A673 (cell line): Measurements from ENCODE around the gene PAPOLG. TPM values are rescaled to one million over a fixed set of nuclear protein-coding genes. Genes with fewer than 3 reads are reported as not detected.
"Not testable (repeated sequence)": the region's sequence is repeated elsewhere in the genome, so short reads cannot be mapped to it uniquely, and the experiment has no call there.

Experiments
- BruUV-seq: library from RNA; stranded (reverse); fragments of 400-500 nt; replicated peaks from 2 replicates; lab custom pipeline; 2021; lab: Mats Ljungman, UMichigan
- CTCF ChIA-PET: fragments of 300-600 bp; sonication (Branson Sonifier 250); formaldehyde crosslinking; loops from one replicate; lab custom pipeline; 2022; ENCODE audit warnings: antibody characterized with exemption; lab: Charles Lee
- POLR2A ChIA-PET: fragments of 300-600 bp; sonication (Branson Sonifier 250); formaldehyde crosslinking; loops from one replicate; lab custom pipeline; 2022; ENCODE audit warnings: antibody characterized with exemption; ENCODE audit not compliant: low non-redundant PET; lab: Charles Lee
- DNase-seq: peaks from one replicate; pipeline ENCODE4 v3.0.0-alpha.2; 2015; ENCODE audit warnings: low spot score
- H3K27ac ChIP-seq: fragments of 200-600 bp; sonication (generic); 2 replicates; pipeline ENCODE4 v1.5.1; 2016; ENCODE audit warnings: mixed run types, low read depth, mild to moderate bottlenecking, mixed read lengths, antibody characterized with exemption, low read length; ENCODE audit not compliant: poor library complexity, severe bottlenecking
- H3K27me3 ChIP-seq: fragments of 200-600 bp; sonication (generic); replicated peaks from 2 replicates; pipeline ENCODE4 v1.6.1; 2017; ENCODE audit warnings: mixed run types, low read depth, mild to moderate bottlenecking, mixed read lengths, antibody characterized with exemption, low read length; ENCODE audit not compliant: insufficient read depth, poor library complexity
- H3K36me3 ChIP-seq: fragments of 200-600 bp; sonication (generic); 2 replicates; pipeline ENCODE4 v1.6.1; 2016; ENCODE audit warnings: mixed run types, mild to moderate bottlenecking, mixed read lengths, antibody characterized with exemption, low read length; ENCODE audit not compliant: insufficient read depth, poor library complexity, severe bottlenecking
- H3K4me1 ChIP-seq: fragments of 200-600 bp; sonication (generic); 2 replicates; pipeline ENCODE4 v1.6.1; 2017; ENCODE audit warnings: mixed run types, mild to moderate bottlenecking, mixed read lengths, antibody characterized with exemption, low read length; ENCODE audit not compliant: insufficient read depth, poor library complexity, severe bottlenecking
- H3K4me3 ChIP-seq: fragments of 200-600 bp; sonication (generic); 2 replicates; pipeline ENCODE4 v1.5.1; 2016; ENCODE audit warnings: low read depth, mixed run types, mild to moderate bottlenecking, mixed read lengths, low read length; ENCODE audit not compliant: poor library complexity, severe bottlenecking
- H3K9me3 ChIP-seq: fragments of 200-600 bp; sonication (generic); 2 replicates; pipeline ENCODE4 v1.6.1; 2016; ENCODE audit warnings: mixed run types, low read depth, mild to moderate bottlenecking, mixed read lengths, antibody characterized with exemption, low read length; ENCODE audit not compliant: poor library complexity, severe bottlenecking
- CTCF ChIP-seq: fragments of 300-800, 200-600 bp; sonication (generic); conservative IDR thresholded peaks from 2 replicates; pipeline ENCODE4 v1.5.1; 2017; ENCODE audit warnings: low read depth, mild to moderate bottlenecking, antibody characterized with exemption, low read length, moderate library complexity, mixed read lengths
- EZH2 ChIP-seq: fragments of 200-600 bp; sonication (generic); IDR thresholded peaks from 2 replicates; pipeline ENCODE4 v1.6.1; 2017; ENCODE audit warnings: borderline replicate concordance, low read depth, mild to moderate bottlenecking, mixed read lengths, antibody characterized with exemption, low read length; ENCODE audit not compliant: poor library complexity, severe bottlenecking
- intact Hi-C: fragments of 100-400 bp; cut with micrococcal nuclease; formaldehyde crosslinking; loops from one replicate; pipeline ENCODE4 v1.10.0; 2022; ENCODE audit not compliant: unreplicated experiment
- total RNA-seq: library from RNA; stranded (reverse); gene quantifications from 2 replicates; pipeline ENCODE4 v1.2.3, GENCODE V29; 2021

The PAPOLG gene
- total RNA-seq, 1 experiment from 2014 or later: 17.4 TPM

DNA sequence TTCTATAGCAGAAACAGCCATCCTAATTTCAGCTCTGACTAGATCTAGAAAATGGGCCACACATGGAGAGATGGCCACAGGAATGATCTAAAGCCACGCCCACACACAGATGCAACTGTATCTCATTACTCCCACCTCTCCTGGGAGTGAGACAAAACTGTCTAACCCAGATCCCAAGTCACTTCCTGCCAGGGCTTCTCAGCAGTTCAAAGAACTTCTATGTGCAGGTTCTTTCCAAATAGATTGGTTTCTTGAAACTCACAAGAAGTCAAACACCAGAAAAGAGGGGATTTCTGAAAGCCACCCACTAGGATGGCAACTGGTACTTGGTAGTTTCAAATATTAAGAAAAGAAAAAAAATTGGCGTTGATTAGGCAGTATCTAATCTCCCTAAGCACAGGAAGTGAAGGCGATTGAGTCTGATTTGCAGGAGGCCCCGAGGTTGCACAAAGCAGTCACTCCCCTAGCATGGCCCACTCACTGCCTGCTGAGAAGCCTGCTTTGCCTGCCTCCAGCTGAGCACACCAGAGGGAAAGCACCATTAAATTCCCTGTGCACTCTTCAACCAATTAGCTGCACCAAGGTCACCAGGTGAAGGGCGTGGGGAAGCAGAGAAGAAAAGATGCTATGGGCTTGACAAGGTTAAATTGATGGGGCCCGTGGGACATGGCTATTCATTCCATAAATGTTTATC lies 51.1 kb downstream of the PAPOLG start:
- peak; percentile 97 for DNase-seq
- Histone ChIP-seq H3K36me3 (no peaks in the 10 kb centered on the region), H3K27me3 (no peaks in the 10 kb centered on the region), H3K4me1 (peaks cover 35% of the 10 kb centered on the region), H3K4me3 (peak overlapping the region; percentile 13), H3K9me3 (no peaks in the 10 kb centered on the region), H3K27ac (peak overlapping the region; percentile 95)
- no TSS peak for BruUV-seq
- TF ChIP-seq EZH2 (no peak), CTCF (no peak)
- ChIA-PET CTCF (no interaction called here), POLR2A (no interaction called here)
- intact Hi-C loops: loop anchor here (5.0 kb wide), 1 partner anchor 75 kb away; the partner anchor contains the start of gene REL

- Histone ChIP-seq H3K36me3 (no peaks in the 10 kb centered on the region), H3K4me3 (no peak overlapping the region), H3K4me1 (peaks cover 35% of the 10 kb centered on the region), H3K27me3 (no peaks in the 10 kb centered on the region), H3K27ac (peak overlapping the region; percentile 95), H3K9me3 (no peaks in the 10 kb centered on the region)
- DNase-seq: peak; percentile 13
- intact Hi-C loops: loop anchor here (5.0 kb wide), 1 partner anchor 74 kb away; the partner anchor contains the start of gene REL
- TF ChIP-seq CTCF (no peak), EZH2 (no peak)
- no TSS peak for BruUV-seq
- POLR2A ChIA-PET: no interaction called here
- CTCF ChIA-PET: no interaction called here
Observed at GRCh38 chr2:60808330-60808801, 52.3 kb downstream of the PAPOLG start.

- Histone ChIP-seq H3K27ac (no peak overlapping the region), H3K4me1 (peaks cover 28% of the 10 kb centered on the region), H3K4me3 (no peak overlapping the region), H3K27me3 (no peaks in the 10 kb centered on the region), H3K36me3 (no peaks in the 10 kb centered on the region), H3K9me3 (no peaks in the 10 kb centered on the region)
- DNase-seq: no peak
- ChIA-PET CTCF (no interaction called here), POLR2A (no interaction called here)
- TF ChIP-seq CTCF (no peak), EZH2 (no peak)
- BruUV-seq: no TSS peak
- intact Hi-C loops: no loop called here
Observed at GRCh38 chr2:60811491-60812375, 55.7 kb downstream of the PAPOLG start.

GRCh38 chr2:60817191-60817590 lies 61.1 kb downstream of the PAPOLG start:
- H3K4me3 ChIP-seq, H3K27me3 ChIP-seq, BruUV-seq, POLR2A ChIA-PET, CTCF ChIA-PET, H3K4me1 ChIP-seq, H3K9me3 ChIP-seq, H3K27ac ChIP-seq, intact Hi-C loops, DNase-seq, H3K36me3 ChIP-seq: not testable (repeated sequence)
